ENCODE data around the gene ZNF518B. TPM values are rescaled to one million over a fixed set of nuclear protein-coding genes. Genes with fewer than 3 reads are reported as not detected.

Gene ZNF518B
- total and polyA plus RNA-seq, 2 of the 13 experiments (the other 11 are each of a cell fraction or from before 2014, with no cell fraction given), result 0.02 TPM; not detected in 1

DNA sequence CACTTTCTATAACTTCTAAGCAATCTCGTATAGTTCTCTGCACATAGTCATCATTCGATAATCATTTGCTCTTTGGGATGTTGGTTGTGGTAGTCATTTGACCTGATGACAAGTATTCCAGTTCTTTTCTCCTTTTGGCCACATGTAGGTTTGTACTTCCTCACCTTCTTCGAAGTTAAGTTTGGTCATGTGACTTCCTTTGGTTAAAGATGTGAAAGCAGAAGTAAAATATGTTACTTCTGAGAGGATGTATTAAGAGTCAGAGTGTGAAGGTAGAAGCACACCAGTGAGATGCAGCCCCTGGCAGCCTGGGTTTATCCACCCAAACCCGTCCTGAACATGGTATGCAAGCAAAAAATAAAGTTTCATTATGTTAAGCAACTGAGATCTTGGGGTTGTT, 48.9 kb upstream of the ZNF518B start (continued):
- TF ChIP-seq NR2F2 (IDR thresholded peaks at IDR 0.05; ENCODE audit: borderline replicate concordance, low read depth) (no peak), CHD4 (IDR thresholded peaks at IDR 0.05; ENCODE audit: borderline replicate concordance, low read length) (no peak), MATR3 (CRISPR knock-in tag; IDR thresholded peaks at IDR 0.05) (no peak), NFRKB (IDR thresholded peaks at IDR 0.05) (no peak), ZNF34 (CRISPR knock-in tag; IDR thresholded peaks at IDR 0.05; ENCODE audit: borderline replicate concordance) (no peak), NR2F1 (CRISPR knock-in tag; IDR thresholded peaks at IDR 0.05) (no peak), GABPB1 (CRISPR knock-in tag; IDR thresholded peaks at IDR 0.05) (no peak), ZNF326 (CRISPR knock-in tag; IDR thresholded peaks at IDR 0.05; ENCODE audit: borderline replicate concordance) (no peak), CHD2 (IDR thresholded peaks at IDR 0.05; ENCODE audit: low read depth, low read length) (no peak), NBN (conservative IDR thresholded peaks at IDR 0.05) (no peak)
- TF ChIP-seq, protein P1, sequence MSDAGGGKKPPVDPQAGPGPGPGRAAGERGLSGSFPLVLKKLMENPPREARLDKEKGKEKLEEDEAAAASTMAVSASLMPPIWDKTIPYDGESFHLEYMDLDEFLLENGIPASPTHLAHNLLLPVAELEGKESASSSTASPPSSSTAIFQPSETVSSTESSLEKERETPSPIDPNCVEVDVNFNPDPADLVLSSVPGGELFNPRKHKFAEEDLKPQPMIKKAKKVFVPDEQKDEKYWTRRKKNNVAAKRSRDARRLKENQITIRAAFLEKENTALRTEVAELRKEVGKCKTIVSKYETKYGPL (CRISPR knock-in tag; IDR thresholded peaks at IDR 0.05), result no peak

DNA sequence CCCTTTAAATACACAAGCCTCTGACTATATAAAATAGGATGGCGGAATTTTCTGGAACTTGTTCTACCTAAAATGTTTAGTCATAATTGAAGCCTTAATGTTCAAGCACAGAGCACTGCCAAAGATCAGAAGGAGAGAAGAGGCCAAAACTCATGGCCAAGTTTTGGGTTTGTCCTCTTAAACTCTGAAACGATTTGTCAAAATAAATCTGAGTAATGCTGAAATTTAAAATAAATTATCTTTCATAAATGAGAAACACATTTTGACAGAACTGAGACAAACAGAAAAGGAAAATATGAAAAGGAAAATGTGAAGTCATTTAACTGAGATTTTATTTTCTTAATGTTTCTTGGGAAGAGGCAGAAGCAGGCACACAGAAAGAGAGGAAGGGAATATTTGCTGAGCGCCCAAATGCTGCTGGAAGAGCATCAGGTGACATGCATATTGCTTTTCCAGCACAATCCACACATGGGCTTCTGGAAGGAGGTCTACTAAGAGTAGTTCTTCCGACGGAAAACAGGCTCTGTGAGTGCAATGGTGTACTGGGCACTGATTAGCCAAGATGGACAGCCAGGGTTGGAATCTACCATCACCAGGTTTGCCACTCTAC, 47.4 kb upstream of the ZNF518B start:
- Histone ChIP-seq H3K4me1 (ENCODE audit: insufficient read depth, low read length) (no peaks in the 10 kb centered on the region), H3K9ac (ENCODE audit: insufficient read depth, low read depth, low read length) (no peak overlapping the region), H3K36me3 (replicated peaks in 1 of 2; ENCODE audit: control insufficient read depth in 1 of 2, insufficient read depth in 2 of 2, low read length in 2 of 2) (no peaks in the 10 kb centered on the region), H3K4me3 (replicated peaks in 1 of 3; ENCODE audit: insufficient read depth in 1 of 3, low read depth in 2 of 3, low read length in 3 of 3) (no peak overlapping the region), H2AFZ (ENCODE audit: low read length) (no peak overlapping the region), H3K27ac (ENCODE audit: extremely low read length, insufficient read depth, low read length) (no peak overlapping the region), H3K4me2 (ENCODE audit: low read depth, low read length) (no peak overlapping the region), H3K79me2 (ENCODE audit: insufficient read depth, low read length) (no peaks in the 10 kb centered on the region), H3K27me3 (ENCODE audit: control insufficient read depth in 1 of 2, insufficient read depth in 2 of 2, low read length in 2 of 2) (peaks cover under 1 to 2% of the 10 kb centered on the region in 2 experiments; a peak in 3 of 5 replicates), H3K9me3 (ENCODE audit: low read length) (no peaks in the 10 kb centered on the region), H4K20me1 (ENCODE audit: insufficient read depth, low read length) (no peaks in the 10 kb centered on the region)
- ATAC-seq (no peak), DNase-seq (ENCODE audit: low spot score) (no peak), FAIRE-seq (no peak)
- ChIA-PET CTCF (ENCODE audit: low intra/inter-chr PET ratio, low total read pairs) (no interaction called here), POLR2A (no interaction called here)
- in situ Hi-C loops (cut with HindIII; ENCODE audit: extremely low pct_ligation_motif_present, low pct_unique_long_range_greater_than_20kb) (no loop called here), intact Hi-C loops (cut with micrococcal nuclease; ENCODE audit: unreplicated experiment) (no loop called here)
- 30% methylated on average over 5 of the region's 5 CpGs for WGBS (ENCODE audit: low lambda C conversion rate)
- no TSS peak for BruUV-seq (replicated peaks)
- no peak for TF ChIP-seq FOXJ3 (CRISPR knock-in tag; IDR thresholded peaks at IDR 0.05; ENCODE audit: borderline replicate concordance)
- no peak for TF ChIP-seq TARDBP (CRISPR knock-in tag; IDR thresholded peaks at IDR 0.05)
- TF ChIP-seq, protein P2, sequence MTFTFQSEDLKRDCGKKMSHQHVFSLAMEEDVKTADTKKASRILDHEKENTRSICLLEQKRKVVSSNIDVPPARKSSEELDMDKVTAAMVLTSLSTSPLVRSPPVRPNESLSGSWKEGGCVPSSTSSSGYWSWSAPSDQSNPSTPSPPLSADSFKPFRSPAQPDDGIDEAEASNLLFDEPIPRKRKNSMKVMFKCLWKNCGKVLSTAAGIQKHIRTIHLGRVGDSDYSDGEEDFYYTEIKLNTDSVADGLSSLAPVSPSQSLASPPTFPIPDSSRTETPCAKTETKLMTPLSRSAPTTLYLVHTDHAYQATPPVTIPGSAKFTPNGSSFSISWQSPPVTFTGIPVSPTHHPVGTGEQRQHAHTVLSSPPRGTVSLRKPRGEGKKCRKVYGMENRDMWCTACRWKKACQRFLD (CRISPR knock-in tag; IDR thresholded peaks at IDR 0.05; ENCODE audit: borderline replicate concordance), result no peak
- TF ChIP-seq U2AF1 (optimal IDR thresholded peaks at IDR 0.05; ENCODE audit: low read depth, low read length), result no peak
- TF ChIP-seq CHCHD3 (CRISPR knock-in tag; IDR thresholded peaks at IDR 0.05), result no peak
- TF ChIP-seq, protein P3, sequence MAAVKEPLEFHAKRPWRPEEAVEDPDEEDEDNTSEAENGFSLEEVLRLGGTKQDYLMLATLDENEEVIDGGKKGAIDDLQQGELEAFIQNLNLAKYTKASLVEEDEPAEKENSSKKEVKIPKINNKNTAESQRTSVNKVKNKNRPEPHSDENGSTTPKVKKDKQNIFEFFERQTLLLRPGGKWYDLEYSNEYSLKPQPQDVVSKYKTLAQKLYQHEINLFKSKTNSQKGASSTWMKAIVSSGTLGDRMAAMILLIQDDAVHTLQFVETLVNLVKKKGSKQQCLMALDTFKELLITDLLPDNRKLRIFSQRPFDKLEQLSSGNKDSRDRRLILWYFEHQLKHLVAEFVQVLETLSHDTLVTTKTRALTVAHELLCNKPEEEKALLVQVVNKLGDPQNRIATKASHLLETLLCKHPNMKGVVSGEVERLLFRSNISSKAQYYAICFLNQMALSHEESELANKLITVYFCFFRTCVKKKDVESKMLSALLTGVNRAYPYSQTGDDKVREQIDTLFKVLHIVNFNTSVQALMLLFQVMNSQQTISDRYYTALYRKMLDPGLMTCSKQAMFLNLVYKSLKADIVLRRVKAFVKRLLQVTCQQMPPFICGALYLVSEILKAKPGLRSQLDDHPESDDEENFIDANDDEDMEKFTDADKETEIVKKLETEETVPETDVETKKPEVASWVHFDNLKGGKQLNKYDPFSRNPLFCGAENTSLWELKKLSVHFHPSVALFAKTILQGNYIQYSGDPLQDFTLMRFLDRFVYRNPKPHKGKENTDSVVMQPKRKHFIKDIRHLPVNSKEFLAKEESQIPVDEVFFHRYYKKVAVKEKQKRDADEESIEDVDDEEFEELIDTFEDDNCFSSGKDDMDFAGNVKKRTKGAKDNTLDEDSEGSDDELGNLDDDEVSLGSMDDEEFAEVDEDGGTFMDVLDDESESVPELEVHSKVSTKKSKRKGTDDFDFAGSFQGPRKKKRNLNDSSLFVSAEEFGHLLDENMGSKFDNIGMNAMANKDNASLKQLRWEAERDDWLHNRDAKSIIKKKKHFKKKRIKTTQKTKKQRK (IDR thresholded peaks at IDR 0.05; ENCODE audit: low read length), result no peak
- no peak for TF ChIP-seq NCOA5 (CRISPR knock-in tag; IDR thresholded peaks at IDR 0.05)
- TF ChIP-seq, protein P4, sequence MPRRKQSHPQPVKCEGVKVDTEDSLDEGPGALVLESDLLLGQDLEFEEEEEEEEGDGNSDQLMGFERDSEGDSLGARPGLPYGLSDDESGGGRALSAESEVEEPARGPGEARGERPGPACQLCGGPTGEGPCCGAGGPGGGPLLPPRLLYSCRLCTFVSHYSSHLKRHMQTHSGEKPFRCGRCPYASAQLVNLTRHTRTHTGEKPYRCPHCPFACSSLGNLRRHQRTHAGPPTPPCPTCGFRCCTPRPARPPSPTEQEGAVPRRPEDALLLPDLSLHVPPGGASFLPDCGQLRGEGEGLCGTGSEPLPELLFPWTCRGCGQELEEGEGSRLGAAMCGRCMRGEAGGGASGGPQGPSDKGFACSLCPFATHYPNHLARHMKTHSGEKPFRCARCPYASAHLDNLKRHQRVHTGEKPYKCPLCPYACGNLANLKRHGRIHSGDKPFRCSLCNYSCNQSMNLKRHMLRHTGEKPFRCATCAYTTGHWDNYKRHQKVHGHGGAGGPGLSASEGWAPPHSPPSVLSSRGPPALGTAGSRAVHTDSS (CRISPR knock-in tag; conservative IDR thresholded peaks at IDR 0.05), result no peak
